Calu3 (cell line): Measurements from ENCODE around the gene CMTM2. TPM values are rescaled to one million over a fixed set of nuclear protein-coding genes. Genes with fewer than 3 reads are reported as not detected.

ENCODE experiments used
- BruUV-seq: library from RNA; stranded (reverse); fragments of 400-500 nt; replicated peaks from 2 replicates; lab custom pipeline; 2021; lab: Mats Ljungman, UMichigan
- CTCF ChIA-PET: fragments of 300-600 bp; sonication (Branson Sonifier 250); formaldehyde crosslinking; loops from one replicate; lab custom pipeline; 2022; ENCODE audit warnings: antibody characterized with exemption; lab: Charles Lee
- DNase-seq: peaks from one replicate; pipeline ENCODE4 v3.0.0; 2022
- H3K27ac Mint-ChIP-seq: one replicate; pipeline ENCODE4 v1.8.0; 2022; ENCODE audit warnings: mixed read lengths; ENCODE audit not compliant: unreplicated experiment
- H3K27me3 Mint-ChIP-seq: one replicate; pipeline ENCODE4 v1.8.0; 2022; ENCODE audit warnings: mixed read lengths; ENCODE audit not compliant: unreplicated experiment
- H3K36me3 Mint-ChIP-seq: one replicate; pipeline ENCODE4 v1.8.0; 2022; ENCODE audit warnings: mild to moderate bottlenecking, moderate library complexity, mixed read lengths; ENCODE audit not compliant: insufficient read depth, unreplicated experiment
- H3K4me1 Mint-ChIP-seq: one replicate; pipeline ENCODE4 v1.8.0; 2022; ENCODE audit warnings: mild to moderate bottlenecking, low read depth, mixed read lengths; ENCODE audit not compliant: unreplicated experiment
- H3K4me3 Mint-ChIP-seq: one replicate; pipeline ENCODE4 v1.8.0; 2022; ENCODE audit warnings: mild to moderate bottlenecking, low read depth, moderate library complexity, mixed read lengths; ENCODE audit not compliant: unreplicated experiment
- H3K9me3 Mint-ChIP-seq: one replicate; pipeline ENCODE4 v1.8.0; 2022; ENCODE audit warnings: low read depth, mixed read lengths; ENCODE audit not compliant: unreplicated experiment
- CTCF ChIP-seq: fragments of 200-600 bp; IDR thresholded peaks from one replicate; pipeline ENCODE4 v1.8.0; 2022; ENCODE audit warnings: antibody characterized with exemption; ENCODE audit not compliant: unreplicated experiment
- intact Hi-C: fragments of 100-400 bp; cut with micrococcal nuclease; formaldehyde crosslinking; loops from one replicate; pipeline ENCODE4 v1.10.0; 2022; ENCODE audit not compliant: unreplicated experiment
- total RNA-seq: library from RNA; stranded (reverse); gene quantifications from 2 replicates; pipeline ENCODE4 v1.2.3, GENCODE V29; 2022

CMTM2 gene
- total RNA-seq, 1 experiment from 2014 or later = 0.92 TPM

GRCh38 chr16:66588981-66589713, 9.9 kb downstream of the CMTM2 start:
- Mint-ChIP-seq H3K27me3 (no peaks in the 10 kb centered on the region), H3K9me3 (no peaks in the 10 kb centered on the region), H3K27ac (no peak overlapping the region), H3K36me3 (peaks cover 4% of the 10 kb centered on the region), H3K4me3 (no peak overlapping the region), H3K4me1 (peaks cover 7% of the 10 kb centered on the region)
- peak; percentile 55 for TF ChIP-seq CTCF
- intact Hi-C loops = no loop called here
- no TSS peak for BruUV-seq
- DNase-seq = peak; percentile 54
- CTCF ChIA-PET = interaction anchor here (0.6 to 2.0 kb wide), 4 partner anchors 8 to 720 kb away, joined by 3 to 8 read pairs (median 4); no protein-coding TSS in a partner anchor

- no peak for DNase-seq
- Mint-ChIP-seq H3K4me1 (peaks cover 7% of the 10 kb centered on the region), H3K27ac (no peak overlapping the region), H3K4me3 (no peak overlapping the region), H3K36me3 (peaks cover 4% of the 10 kb centered on the region), H3K27me3 (no peaks in the 10 kb centered on the region), H3K9me3 (no peaks in the 10 kb centered on the region)
- CTCF ChIA-PET = interaction anchor here (0.7 to 2.0 kb wide), 3 partner anchors 26 to 266 kb away, joined by 4 to 8 read pairs (median 4); no protein-coding TSS in a partner anchor
- BruUV-seq = no TSS peak
- TF ChIP-seq CTCF = no peak
- intact Hi-C loops = no loop called here
Observed at GRCh38 chr16:66590322-66590721, 11.1 kb downstream of the CMTM2 start.

GRCh38 chr16:66591018-66591417, 11.8 kb downstream of the CMTM2 start:
- peaks cover 7% of the 10 kb centered on the region for H3K4me1 Mint-ChIP-seq
- intact Hi-C loops = no loop called here
- CTCF ChIA-PET = interaction anchor here (2.0 kb wide), 1 partner anchor 184 kb away, joined by 8 read pairs; no protein-coding TSS in a partner anchor
- no peak overlapping the region for H3K27ac Mint-ChIP-seq
- TF ChIP-seq CTCF = no peak
- no peak for DNase-seq
- no peaks in the 10 kb centered on the region for H3K9me3 Mint-ChIP-seq
- H3K4me3 Mint-ChIP-seq = no peak overlapping the region
- H3K27me3 Mint-ChIP-seq = no peaks in the 10 kb centered on the region
- no TSS peak for BruUV-seq
- H3K36me3 Mint-ChIP-seq = peaks cover 4% of the 10 kb centered on the region

GRCh38 chr16:66592241-66592640, 13.0 kb downstream of the CMTM2 start:
- DNase-seq = no peak
- Mint-ChIP-seq H3K36me3 (peaks cover 4% of the 10 kb centered on the region), H3K27ac (no peak overlapping the region), H3K9me3 (no peaks in the 10 kb centered on the region), H3K4me3 (no peak overlapping the region), H3K4me1 (peaks cover 7% of the 10 kb centered on the region), H3K27me3 (no peaks in the 10 kb centered on the region)
- CTCF ChIA-PET = no interaction called here
- BruUV-seq = no TSS peak
- TF ChIP-seq CTCF = no peak
- intact Hi-C loops = no loop called here
